ENCODE results near the gene MPDZ.

GRCh38 chr9:13213337-13213736 is 66.2 kb downstream of the MPDZ start:
- TF ChIP-seq POLR2A (IDR thresholded peaks at IDR 0.05) (no peak), CTCF (IDR thresholded peaks at IDR 0.05) (peak in 1 of 3 experiments; percentile 20)
